NCI-H226 (cell line): ENCODE measurements around the gene MSI1.

Source experiments
- DNase-seq: peaks from one replicate; pipeline ENCODE4 v3.0.0-alpha.2; 2015

MSI1 gene

GRCh38 chr12:120317224-120318105 lies 51.5 kb downstream of the MSI1 start:
- peak; percentile 97 for DNase-seq

GRCh38 chr12:120316798-120317223 lies 52.2 kb downstream of the MSI1 start:
- DNase-seq = no peak

GRCh38 chr12:120314220-120314619 lies 54.7 kb downstream of the MSI1 start:
- DNase-seq = no peak

GRCh38 chr12:120301962-120302815 lies 66.8 kb downstream of the MSI1 start, which contains the start of gene SIRT4:
Gene SIRT4 (plus strand): TSS chr12:120302321. CDS start chr12:120303562, 1,241 bp downstream.
- DNase-seq = peak; percentile 80

- peak; percentile 97 for DNase-seq
These were observed 76.1 kb downstream of the MSI1 start, which contains the start of gene RNU4-1 for GRCh38 chr12:120292661-120293531. Gene RNU4-1 (minus strand): TSS chr12:120293237.

GRCh38 chr12:120292411-120292660 lies 76.6 kb downstream of the MSI1 start:
- no peak for DNase-seq
